IMR-90 (cell line): ENCODE measurements around the gene CALHM3. TPM values are rescaled to one million over a fixed set of nuclear protein-coding genes. Genes with fewer than 3 reads are reported as not detected.
A peak's percentile ranks its signal among the peaks of the same experiment; 100 is the strongest.

Experiments used
- ATAC-seq: fragments of 200-7000 bp; cut with Tn5 transposase; 2 replicates; pipeline ENCODE4 v1.9.1; 2020; ENCODE audit warnings: low read depth, mild to moderate bottlenecking, moderate library complexity
- BruUV-seq: library from RNA; stranded (reverse); fragments of 400-500 nt; replicated peaks from 2 replicates; lab custom pipeline; 2021; lab: Mats Ljungman, UMichigan
- CTCF ChIA-PET: fragments of 300-600 bp; formaldehyde crosslinking; extraction: SDS; loops from one replicate; lab custom pipeline; 2021; ENCODE audit warnings: antibody characterized with exemption; lab: Yijun Ruan, JAX
- POLR2A ChIA-PET: fragments of 300-600 bp; sonication (Branson Sonifier 250); formaldehyde crosslinking; loops from one replicate; lab custom pipeline; 2022; ENCODE audit warnings: antibody characterized with exemption; ENCODE audit not compliant: unreplicated experiment; lab: Charles Lee
- DNase-seq: peaks from one replicate; pipeline ENCODE4 v3.0.0; 2013
- H2AFZ ChIP-seq: replicated peaks from 2 replicates; pipeline ENCODE3; 2013; ENCODE audit warnings: low read length, mild to moderate bottlenecking; ENCODE audit not compliant: poor library complexity
- H2AK5ac ChIP-seq: 2 replicates; pipeline ENCODE4 v1.6.1; 2013; ENCODE audit warnings: low read depth, low read length, inconsistent platforms
- H2AK9ac ChIP-seq: replicated peaks from 2 replicates; pipeline ENCODE3; 2013; ENCODE audit warnings: mild to moderate bottlenecking, low read depth, low read length, moderate library complexity; ENCODE audit not compliant: poor library complexity
- H2BK120ac ChIP-seq: 2 replicates; pipeline ENCODE4 v1.6.1; 2013; ENCODE audit warnings: low read depth, low read length, inconsistent platforms
- H2BK15ac ChIP-seq: 3 replicates; pipeline ENCODE4 v1.6.1; 2013; ENCODE audit warnings: low read depth, low read length, inconsistent platforms
- H2BK20ac ChIP-seq: 2 replicates; pipeline ENCODE4 v1.6.1; 2013; ENCODE audit warnings: low read depth, mild to moderate bottlenecking, inconsistent platforms, low read length, moderate library complexity
- H2BK5ac ChIP-seq: 2 replicates; pipeline ENCODE4 v1.6.1; 2013; ENCODE audit warnings: mild to moderate bottlenecking, low read depth, low read length, inconsistent platforms; ENCODE audit not compliant: poor library complexity, severe bottlenecking
- H3K14ac ChIP-seq: replicated peaks from 2 replicates; pipeline ENCODE4 v1.6.1; 2013; ENCODE audit warnings: low read depth, low read length, inconsistent platforms
- H3K18ac ChIP-seq: 2 replicates; pipeline ENCODE4 v1.6.1; 2013; ENCODE audit warnings: low read depth, low read length, control low read depth
- H3K23ac ChIP-seq: 2 replicates; pipeline ENCODE4 v1.6.1; 2013; ENCODE audit warnings: low read depth, low read length, inconsistent platforms
- H3K27ac ChIP-seq: 2 replicates; pipeline ENCODE4 v1.5.1; 2013; ENCODE audit warnings: mild to moderate bottlenecking, control low read depth, low read length; ENCODE audit not compliant: insufficient read depth
- H3K27me3 ChIP-seq: 2 replicates; pipeline ENCODE4 v1.6.1; 2013; ENCODE audit warnings: low read length; ENCODE audit not compliant: control insufficient read depth, insufficient read depth
- H3K36me3 ChIP-seq: 2 replicates; pipeline ENCODE4 v1.6.1; 2013; ENCODE audit warnings: low read length, mixed read lengths; ENCODE audit not compliant: control insufficient read depth, insufficient read depth
- H3K4ac ChIP-seq: 2 replicates; pipeline ENCODE4 v1.6.1; 2013; ENCODE audit warnings: low read depth, low read length, inconsistent platforms
- H3K4me1 ChIP-seq: 2 replicates; pipeline ENCODE4 v1.6.1; 2013; ENCODE audit warnings: low read length, mixed read lengths; ENCODE audit not compliant: control insufficient read depth, insufficient read depth
- H3K4me2 ChIP-seq: 2 replicates; pipeline ENCODE4 v1.6.1; 2013; ENCODE audit warnings: low read depth, mild to moderate bottlenecking, control low read depth, low read length, moderate library complexity
- H3K4me3 ChIP-seq: 2 replicates; pipeline ENCODE4 v1.5.1; 2013; ENCODE audit warnings: low read depth, mild to moderate bottlenecking, control low read depth, low read length, moderate library complexity; ENCODE audit not compliant: insufficient read depth
- H3K56ac ChIP-seq: 2 replicates; pipeline ENCODE4 v1.6.1; 2013; ENCODE audit warnings: low read length, inconsistent platforms; ENCODE audit not compliant: insufficient read depth; ENCODE audit errors: extremely low read depth
- H3K79me1 ChIP-seq, 2 experiments: 2 replicates each; pipeline ENCODE4 v1.6.1; 2013; ENCODE audit warnings: low read length in 2 of 2, inconsistent platforms in 1 of 2, low read depth in 1 of 2
- H3K9ac ChIP-seq: 2 replicates; pipeline ENCODE4 v1.6.1; 2013; ENCODE audit warnings: low read depth, low read length, control low read depth
- H3K9me1 ChIP-seq: 2 replicates; pipeline ENCODE4 v1.6.1; 2013; ENCODE audit warnings: low read length, inconsistent platforms; ENCODE audit not compliant: insufficient read depth
- H3K9me3 ChIP-seq: 2 replicates; pipeline ENCODE4 v1.6.1; 2013; ENCODE audit warnings: low read length; ENCODE audit not compliant: control insufficient read depth, insufficient read depth
- H4K20me1 ChIP-seq: 2 replicates; pipeline ENCODE4 v1.6.1; 2013; ENCODE audit warnings: low read length, inconsistent platforms; ENCODE audit not compliant: insufficient read depth
- H4K5ac ChIP-seq: 2 replicates; pipeline ENCODE4 v1.6.1; 2013; ENCODE audit warnings: mild to moderate bottlenecking, low read depth, low read length, control low read depth
- H4K8ac ChIP-seq, 2 experiments: 2 replicates each; pipeline ENCODE4 v1.6.1; 2013; ENCODE audit warnings: low read depth in 2 of 2, low read length in 2 of 2, control low read depth in 1 of 2, inconsistent platforms in 1 of 2
- H4K91ac ChIP-seq: 2 replicates; pipeline ENCODE4 v1.6.1; 2013; ENCODE audit warnings: low read depth, low read length, inconsistent platforms; ENCODE audit not compliant: insufficient read depth
- BHLHE40 ChIP-seq: fragments of 150-350 bp; IDR thresholded peaks from 2 replicates; pipeline ENCODE4 v1.6.1; 2016; ENCODE audit warnings: mild to moderate bottlenecking, low read depth, low read length
- CHD1 ChIP-seq: IDR thresholded peaks from 2 replicates; pipeline ENCODE4 v1.6.1; 2012; ENCODE audit warnings: low read depth, low read length, improper control_type of control experiment
- FOS ChIP-seq: fragments of 150-350 bp; IDR thresholded peaks from 2 replicates; pipeline ENCODE4 v1.6.1; 2016; ENCODE audit warnings: low read depth, low read length
- MAZ ChIP-seq: IDR thresholded peaks from 2 replicates; pipeline ENCODE4 v1.6.1; 2012; ENCODE audit warnings: low read depth, mild to moderate bottlenecking, low read length, improper control_type of control experiment, moderate library complexity, borderline replicate concordance
- MXI1 ChIP-seq: IDR thresholded peaks from 2 replicates; pipeline ENCODE4 v1.6.1; 2012; ENCODE audit warnings: low read depth, mild to moderate bottlenecking, low read length, moderate library complexity, borderline replicate concordance
- NFE2L2 ChIP-seq: fragments of 150-350 bp; IDR thresholded peaks from 2 replicates; pipeline ENCODE4 v1.6.1; 2016; ENCODE audit warnings: low read depth, mild to moderate bottlenecking, low read length
- POLR2A ChIP-seq: IDR thresholded peaks from 2 replicates; pipeline ENCODE4 v1.6.1; 2012; ENCODE audit warnings: mild to moderate bottlenecking, low read depth, low read length
- RAD21 ChIP-seq: IDR thresholded peaks from 2 replicates; pipeline ENCODE4 v1.6.1; 2012; ENCODE audit warnings: low read length, improper control_type of control experiment
- SMC3 ChIP-seq: fragments of 150-350 bp; IDR thresholded peaks from 2 replicates; pipeline ENCODE4 v1.6.1; 2016; ENCODE audit warnings: low read depth, mild to moderate bottlenecking, antibody characterized with exemption, low read length, moderate library complexity
- WGBS, 2 experiments: methylation state at CpG; one replicate each; pipeline versions ENCODE4 v1.1.5 to v1.1.7; 2013; ENCODE audit warnings: missing lambda C conversion rate in 2 of 2; ENCODE audit not compliant: insufficient read length in 1 of 2; ENCODE audit errors: extremely low coverage in 2 of 2; 5-methylcytosine and 5-hydroxymethylcytosine counted together
- dilution Hi-C: fragments of 300-500 bp; cut with HindIII; formaldehyde crosslinking; loops from one replicate; pipeline ENCODE4 v1.14.3; 2018; ENCODE audit warnings: low sequenced_read_pairs; ENCODE audit not compliant: unreplicated experiment
- in situ Hi-C: fragments of 300-500 bp; cut with MboI; formaldehyde crosslinking; loops from 3 replicates; pipeline ENCODE4 v1.14.3; 2019; ENCODE audit warnings: low sequenced_read_pairs, inconsistent platforms, mixed read lengths
- intact Hi-C: fragments of 100-400 bp; cut with micrococcal nuclease; formaldehyde crosslinking; loops from 2 replicates; pipeline ENCODE4 v1.10.0; 2022
- polyA plus RNA-seq, 3 experiments: library from polyadenylated mRNA; depleted of rRNA; stranded (reverse); fragments of >200 nt; gene quantifications; 2 replicates each; pipeline ENCODE4 v1.2.3, GENCODE V29; 2012; ENCODE audit warnings: low replicate concordance in 1 of 3
- total RNA-seq: library from RNA; depleted of rRNA; stranded (reverse); fragments of >200 nt; gene quantifications from 2 replicates; pipeline ENCODE4 v1.2.3, GENCODE V29; 2012
- TF ChIP-seq, protein P1 (sequence below): fragments of 150-350 bp; IDR thresholded peaks from 2 replicates; pipeline ENCODE4 v1.6.1; 2016; ENCODE audit warnings: low read depth, mild to moderate bottlenecking, low read length, moderate library complexity, borderline replicate concordance
- TF ChIP-seq, protein P2 (sequence below): conservative IDR thresholded peaks from 2 replicates; pipeline ENCODE4 v1.5.1; 2012; ENCODE audit warnings: mild to moderate bottlenecking, low read depth, low read length, improper control_type of control experiment
- TF ChIP-seq, protein P3 (sequence below): fragments of 150-350 bp; IDR thresholded peaks from 2 replicates; pipeline ENCODE4 v1.6.1; 2017; ENCODE audit warnings: mild to moderate bottlenecking, antibody characterized with exemption, low read length, low read depth

CALHM3 gene
- total and polyA plus RNA-seq, 2 of the 4 experiments (the other 2 are of a cell fraction) = not detected

- no peaks in the 10 kb centered on the region for H3K36me3 ChIP-seq
- dilution Hi-C loops = no loop called here
- no peak overlapping the region for H3K9ac ChIP-seq
- no peak overlapping the region for H2BK120ac ChIP-seq
- H3K23ac ChIP-seq = no peak overlapping the region
- H3K18ac ChIP-seq = no peak overlapping the region
- H3K27me3 ChIP-seq = peaks cover 33% of the 10 kb centered on the region
- DNase-seq = no peak
- no CpG with 5 or more reads among the region's 4 CpGs for WGBS, 2 experiments
- no peak overlapping the region for H4K5ac ChIP-seq
- no peaks in the 10 kb centered on the region for H3K4me1 ChIP-seq
- in situ Hi-C loops = no loop called here
- H2BK15ac ChIP-seq = no peak overlapping the region
- ATAC-seq = peak; percentile 46
- no peak for TF ChIP-seq CHD1
- TF ChIP-seq FOS = no peak
- TF ChIP-seq SMC3 = no peak
- TF ChIP-seq BHLHE40 = no peak
- TF ChIP-seq, protein P1, sequence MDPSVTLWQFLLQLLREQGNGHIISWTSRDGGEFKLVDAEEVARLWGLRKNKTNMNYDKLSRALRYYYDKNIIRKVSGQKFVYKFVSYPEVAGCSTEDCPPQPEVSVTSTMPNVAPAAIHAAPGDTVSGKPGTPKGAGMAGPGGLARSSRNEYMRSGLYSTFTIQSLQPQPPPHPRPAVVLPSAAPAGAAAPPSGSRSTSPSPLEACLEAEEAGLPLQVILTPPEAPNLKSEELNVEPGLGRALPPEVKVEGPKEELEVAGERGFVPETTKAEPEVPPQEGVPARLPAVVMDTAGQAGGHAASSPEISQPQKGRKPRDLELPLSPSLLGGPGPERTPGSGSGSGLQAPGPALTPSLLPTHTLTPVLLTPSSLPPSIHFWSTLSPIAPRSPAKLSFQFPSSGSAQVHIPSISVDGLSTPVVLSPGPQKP = no peak
- no peak for TF ChIP-seq NFE2L2
- TF ChIP-seq, protein P2, sequence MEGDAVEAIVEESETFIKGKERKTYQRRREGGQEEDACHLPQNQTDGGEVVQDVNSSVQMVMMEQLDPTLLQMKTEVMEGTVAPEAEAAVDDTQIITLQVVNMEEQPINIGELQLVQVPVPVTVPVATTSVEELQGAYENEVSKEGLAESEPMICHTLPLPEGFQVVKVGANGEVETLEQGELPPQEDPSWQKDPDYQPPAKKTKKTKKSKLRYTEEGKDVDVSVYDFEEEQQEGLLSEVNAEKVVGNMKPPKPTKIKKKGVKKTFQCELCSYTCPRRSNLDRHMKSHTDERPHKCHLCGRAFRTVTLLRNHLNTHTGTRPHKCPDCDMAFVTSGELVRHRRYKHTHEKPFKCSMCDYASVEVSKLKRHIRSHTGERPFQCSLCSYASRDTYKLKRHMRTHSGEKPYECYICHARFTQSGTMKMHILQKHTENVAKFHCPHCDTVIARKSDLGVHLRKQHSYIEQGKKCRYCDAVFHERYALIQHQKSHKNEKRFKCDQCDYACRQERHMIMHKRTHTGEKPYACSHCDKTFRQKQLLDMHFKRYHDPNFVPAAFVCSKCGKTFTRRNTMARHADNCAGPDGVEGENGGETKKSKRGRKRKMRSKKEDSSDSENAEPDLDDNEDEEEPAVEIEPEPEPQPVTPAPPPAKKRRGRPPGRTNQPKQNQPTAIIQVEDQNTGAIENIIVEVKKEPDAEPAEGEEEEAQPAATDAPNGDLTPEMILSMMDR = no peak
- TF ChIP-seq, protein P3, sequence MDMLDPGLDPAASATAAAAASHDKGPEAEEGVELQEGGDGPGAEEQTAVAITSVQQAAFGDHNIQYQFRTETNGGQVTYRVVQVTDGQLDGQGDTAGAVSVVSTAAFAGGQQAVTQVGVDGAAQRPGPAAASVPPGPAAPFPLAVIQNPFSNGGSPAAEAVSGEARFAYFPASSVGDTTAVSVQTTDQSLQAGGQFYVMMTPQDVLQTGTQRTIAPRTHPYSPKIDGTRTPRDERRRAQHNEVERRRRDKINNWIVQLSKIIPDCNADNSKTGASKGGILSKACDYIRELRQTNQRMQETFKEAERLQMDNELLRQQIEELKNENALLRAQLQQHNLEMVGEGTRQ = no peak
- no peak for TF ChIP-seq RAD21
- no peak for TF ChIP-seq MAZ
- no peak for TF ChIP-seq POLR2A
- no peak for TF ChIP-seq MXI1
- H4K8ac ChIP-seq = no peak overlapping the region
- H3K9me3 ChIP-seq = no peaks in the 10 kb centered on the region
- H3K79me1 ChIP-seq = no peaks in the 10 kb centered on the region
- no peak overlapping the region for H3K56ac ChIP-seq
- H3K4me2 ChIP-seq = no peak overlapping the region
- H3K27ac ChIP-seq = no peak overlapping the region
- no peaks in the 10 kb centered on the region for H4K20me1 ChIP-seq
- intact Hi-C loops = no loop called here
- CTCF ChIA-PET = interaction anchor here (0.6 kb wide), 1 partner anchor 102 kb away, joined by 3 read pairs; no protein-coding TSS in a partner anchor
- no peak overlapping the region for H3K4me3 ChIP-seq
- POLR2A ChIA-PET = no interaction called here
- no peak overlapping the region for H2BK5ac ChIP-seq
- H4K91ac ChIP-seq = no peak overlapping the region
- H2AK5ac ChIP-seq = no peak overlapping the region
- no peak overlapping the region for H2AK9ac ChIP-seq
- no TSS peak for BruUV-seq
- no peak overlapping the region for H2AFZ ChIP-seq
- no peak overlapping the region for H2BK20ac ChIP-seq
- H3K4ac ChIP-seq = no peak overlapping the region
- H3K9me1 ChIP-seq = no peaks in the 10 kb centered on the region; the same call in 1 of the 2 replicates
- H3K14ac ChIP-seq = no peak overlapping the region
Observed at GRCh38 chr10:103463499-103463898, 15.5 kb downstream of the CALHM3 start.
